Natural killer cell treated with Interleukin-12 subunit alpha and Interleukin-12 subunit beta and Interleukin-15 and Interleukin-18, amount 100 ng/mL, for 72 hours (primary cell): ENCODE measurements around the gene VTI1A. TPM values are rescaled to one million over a fixed set of nuclear protein-coding genes. Genes with fewer than 3 reads are reported as not detected.

ENCODE experiments used
- ATAC-seq, 2 donors: fragments of 150-1000 bp; cut with Tn5 transposase in 1 of 2; sonication (Bioruptor Pico), chemical (Tn5 transposase) in 1 of 2; 2 replicates each; pipeline ENCODE4 v1.10.0; 2021
- DNase-seq: peaks from one replicate; pipeline ENCODE4 v3.0.0; 2022; ENCODE audit warnings: low spot score
- H3K27ac Mint-ChIP-seq, 2 donors: 1 replicate in 1 of 2; 2 replicates in 1 of 2; pipeline ENCODE4 v1.8.0; 2022; ENCODE audit warnings: mixed read lengths in 2 of 2, mild to moderate bottlenecking in 1 of 2, moderate library complexity in 1 of 2
- H3K27me3 Mint-ChIP-seq, 2 donors: 1 replicate in 1 of 2; 2 replicates in 1 of 2; pipeline ENCODE4 v1.8.0; 2022; ENCODE audit warnings: mixed read lengths in 2 of 2
- H3K36me3 Mint-ChIP-seq: one replicate; pipeline ENCODE4 v1.8.0; 2022; ENCODE audit warnings: mixed read lengths
- H3K4me1 Mint-ChIP-seq, 2 donors: 1 replicate in 1 of 2; 2 replicates in 1 of 2; pipeline ENCODE4 v1.8.0; 2022; ENCODE audit warnings: low read depth in 2 of 2, mixed read lengths in 2 of 2, mild to moderate bottlenecking in 1 of 2
- H3K4me3 Mint-ChIP-seq: one replicate; pipeline ENCODE4 v1.8.0; 2022; ENCODE audit warnings: mixed read lengths
- H3K9me3 Mint-ChIP-seq: 2 replicates; pipeline ENCODE4 v1.8.0; 2022; ENCODE audit warnings: mixed read lengths
- total RNA-seq, 2 donors: library from RNA; stranded (reverse); gene quantifications; one replicate each; pipeline ENCODE4 v1.2.3, GENCODE V29; 2022

Gene VTI1A
- total RNA-seq, 2 donors from 2014 or later: 51.9 to 90.5 TPM

- H3K9me3 Mint-ChIP-seq: no peaks in the 10 kb centered on the region
- H3K4me3 Mint-ChIP-seq: no peak overlapping the region
- ATAC-seq (no peak), DNase-seq (no peak)
- H3K27ac Mint-ChIP-seq: no peak overlapping the region
- H3K36me3 Mint-ChIP-seq: no peaks in the 10 kb centered on the region
- no peaks in the 10 kb centered on the region for H3K27me3 Mint-ChIP-seq
- H3K4me1 Mint-ChIP-seq: no peaks in the 10 kb centered on the region
These were observed 352.0 kb downstream of the VTI1A start for GRCh38 chr10:112799038-112799437.

GRCh38 chr10:112799726-112800510 is 352.9 kb downstream of the VTI1A start:
- Mint-ChIP-seq H3K27ac (peak overlapping the region in 1 of 2 donors; percentile 72), H3K36me3 (no peaks in the 10 kb centered on the region), H3K9me3 (no peaks in the 10 kb centered on the region), H3K4me1 (no peaks in the 10 kb centered on the region), H3K4me3 (no peak overlapping the region), H3K27me3 (no peaks in the 10 kb centered on the region)
- ATAC-seq (no peak), DNase-seq (no peak)

GRCh38 chr10:112801004-112801403 is 354.0 kb downstream of the VTI1A start:
- Mint-ChIP-seq H3K27ac (no peak overlapping the region), H3K27me3 (no peaks in the 10 kb centered on the region), H3K36me3 (no peaks in the 10 kb centered on the region)

GRCh38 chr10:112801748-112802147 is 354.7 kb downstream of the VTI1A start:
- DNase-seq (no peak), ATAC-seq (no peak)
- no peak overlapping the region for H3K4me3 Mint-ChIP-seq
- H3K4me1 Mint-ChIP-seq: no peaks in the 10 kb centered on the region
- H3K27me3 Mint-ChIP-seq: no peaks in the 10 kb centered on the region
- H3K9me3 Mint-ChIP-seq: no peaks in the 10 kb centered on the region
- H3K36me3 Mint-ChIP-seq: no peaks in the 10 kb centered on the region
- H3K27ac Mint-ChIP-seq: no peak overlapping the region

More at GRCh38 chr10:112801004-112801403, 354.0 kb downstream of the VTI1A start:
- no peaks in the 10 kb centered on the region for H3K9me3 Mint-ChIP-seq
- no peak overlapping the region for H3K4me3 Mint-ChIP-seq
- DNase-seq (no peak), ATAC-seq (no peak)
- no peaks in the 10 kb centered on the region for H3K4me1 Mint-ChIP-seq

- no peaks in the 10 kb centered on the region for H3K4me1 Mint-ChIP-seq
- ATAC-seq: no peak
- no peak for DNase-seq
These were observed 355.5 kb downstream of the VTI1A start for GRCh38 chr10:112802411-112803022.

GRCh38 chr10:112803961-112804401 is 357.0 kb downstream of the VTI1A start:
- Mint-ChIP-seq H3K4me1 (no peaks in the 10 kb centered on the region), H3K27ac (no peak overlapping the region), H3K27me3 (no peaks in the 10 kb centered on the region), H3K4me3 (no peak overlapping the region), H3K9me3 (no peaks in the 10 kb centered on the region), H3K36me3 (no peaks in the 10 kb centered on the region)
- DNase-seq (no peak), ATAC-seq (no peak)

More at GRCh38 chr10:112802411-112803022, 355.5 kb downstream of the VTI1A start:
- H3K36me3 Mint-ChIP-seq: no peaks in the 10 kb centered on the region
- no peaks in the 10 kb centered on the region for H3K9me3 Mint-ChIP-seq
- no peaks in the 10 kb centered on the region for H3K27me3 Mint-ChIP-seq
- no peak overlapping the region for H3K27ac Mint-ChIP-seq
- H3K4me3 Mint-ChIP-seq: no peak overlapping the region

GRCh38 chr10:112805254-112805590 is 358.2 kb downstream of the VTI1A start:
- Mint-ChIP-seq H3K4me3 (no peak overlapping the region), H3K27me3 (no peaks in the 10 kb centered on the region), H3K36me3 (no peaks in the 10 kb centered on the region), H3K4me1 (no peaks in the 10 kb centered on the region), H3K27ac (no peak overlapping the region), H3K9me3 (no peaks in the 10 kb centered on the region)
- no peak for DNase-seq
- ATAC-seq: no peak

GRCh38 chr10:112805701-112806100 is 358.7 kb downstream of the VTI1A start:
- H3K27ac Mint-ChIP-seq: no peak overlapping the region
- no peak overlapping the region for H3K4me3 Mint-ChIP-seq
- no peak for ATAC-seq

GRCh38 chr10:112807013-112807412 is 360.0 kb downstream of the VTI1A start:
- Mint-ChIP-seq H3K36me3 (no peaks in the 10 kb centered on the region), H3K27ac (no peak overlapping the region), H3K9me3 (no peaks in the 10 kb centered on the region), H3K27me3 (no peaks in the 10 kb centered on the region), H3K4me1 (no peaks in the 10 kb centered on the region), H3K4me3 (no peak overlapping the region)
- ATAC-seq (no peak), DNase-seq (no peak)

More at GRCh38 chr10:112805701-112806100, 358.7 kb downstream of the VTI1A start:
- H3K36me3 Mint-ChIP-seq: no peaks in the 10 kb centered on the region
- H3K9me3 Mint-ChIP-seq: no peaks in the 10 kb centered on the region
- no peaks in the 10 kb centered on the region for H3K4me1 Mint-ChIP-seq
- DNase-seq: no peak
- H3K27me3 Mint-ChIP-seq: no peaks in the 10 kb centered on the region

- H3K4me3 Mint-ChIP-seq: no peak overlapping the region
- H3K27ac Mint-ChIP-seq: no peak overlapping the region
- DNase-seq (no peak), ATAC-seq (no peak)
- no peaks in the 10 kb centered on the region for H3K36me3 Mint-ChIP-seq
- no peaks in the 10 kb centered on the region for H3K9me3 Mint-ChIP-seq
- no peaks in the 10 kb centered on the region for H3K27me3 Mint-ChIP-seq
- H3K4me1 Mint-ChIP-seq: peaks cover 16 to 22% of the 10 kb centered on the region in 2 donors
These were observed 362.7 kb downstream of the VTI1A start for GRCh38 chr10:112809736-112810135.

- Mint-ChIP-seq H3K9me3 (no peaks in the 10 kb centered on the region), H3K27ac (no peak overlapping the region), H3K4me1 (peaks cover 24 to 32% of the 10 kb centered on the region in 2 donors), H3K27me3 (no peaks in the 10 kb centered on the region), H3K36me3 (no peaks in the 10 kb centered on the region), H3K4me3 (no peak overlapping the region)
- DNase-seq: no peak
- ATAC-seq: no peak
These were observed 363.7 kb downstream of the VTI1A start for GRCh38 chr10:112810711-112811151.

GRCh38 chr10:112811741-112812551 is 364.9 kb downstream of the VTI1A start:
- Mint-ChIP-seq H3K27ac (no peak overlapping the region), H3K9me3 (no peaks in the 10 kb centered on the region), H3K36me3 (peaks cover 8% of the 10 kb centered on the region), H3K4me1 (peaks cover 28 to 41% of the 10 kb centered on the region in 2 donors), H3K4me3 (no peak overlapping the region), H3K27me3 (no peaks in the 10 kb centered on the region)
- no peak for ATAC-seq
- no peak for DNase-seq

- H3K4me3 Mint-ChIP-seq: peak overlapping the region; percentile 67
- peak overlapping the region in 1 of 2 donors; percentile 79 for H3K27ac Mint-ChIP-seq
- ATAC-seq: no peak
- H3K4me1 Mint-ChIP-seq: peaks cover 28 to 41% of the 10 kb centered on the region in 2 donors
- no peak for DNase-seq
- peaks cover 10% of the 10 kb centered on the region for H3K36me3 Mint-ChIP-seq
- H3K9me3 Mint-ChIP-seq: no peaks in the 10 kb centered on the region
- no peaks in the 10 kb centered on the region for H3K27me3 Mint-ChIP-seq
These were observed 365.6 kb downstream of the VTI1A start for GRCh38 chr10:112812586-112812985.
